Panc1 (cell line): ENCODE measurements around the gene NKAIN2. TPM values are rescaled to one million over a fixed set of nuclear protein-coding genes. Genes with fewer than 3 reads are reported as not detected.

Source experiments
- ATAC-seq: fragments of 200-7000 bp; cut with Tn5 transposase; 2 replicates; pipeline ENCODE4 v1.9.1; 2020; ENCODE audit warnings: mild to moderate bottlenecking, moderate library complexity
- BruUV-seq: library from RNA; stranded (reverse); fragments of 400-500 nt; replicated peaks from 2 replicates; lab custom pipeline; 2021; lab: Mats Ljungman, UMichigan
- CTCF ChIA-PET: fragments of 300-600 bp; sonication (Branson Sonifier 250); formaldehyde crosslinking; loops from one replicate; lab custom pipeline; 2022; ENCODE audit warnings: antibody characterized with exemption; lab: Charles Lee
- POLR2A ChIA-PET: fragments of 300-600 bp; sonication (Branson Sonifier 250); formaldehyde crosslinking; loops from one replicate; lab custom pipeline; 2022; ENCODE audit warnings: antibody characterized with exemption; lab: Charles Lee
- DNase-seq: peaks from one replicate; pipeline ENCODE4 v3.0.0-alpha.2; 2010; ENCODE audit warnings: low read depth, low spot score
- H3K27ac ChIP-seq: 2 replicates; pipeline ENCODE4 v1.5.1; 2011; ENCODE audit warnings: mild to moderate bottlenecking, low read length, inconsistent platforms
- H3K27me3 ChIP-seq: fragments of 200-500 bp; sonication (Bioruptor generic); 2 replicates; pipeline ENCODE4 v1.6.0; 2014; ENCODE audit warnings: low read length, inconsistent platforms; ENCODE audit not compliant: control insufficient read depth, insufficient read depth
- H3K36me3 ChIP-seq: fragments of 200-500 bp; sonication (Bioruptor generic); 2 replicates; pipeline ENCODE4 v1.5.1; 2014; ENCODE audit warnings: inconsistent platforms, mild to moderate bottlenecking, low read length, moderate library complexity; ENCODE audit not compliant: control insufficient read depth, insufficient read depth
- H3K4me1 ChIP-seq: 2 replicates; pipeline ENCODE4 v1.5.1; 2011; ENCODE audit warnings: inconsistent platforms, mild to moderate bottlenecking, low read length, moderate library complexity; ENCODE audit not compliant: control insufficient read depth, insufficient read depth
- H3K4me3 ChIP-seq, 2 experiments: 2 replicates each; pipeline ENCODE4 v1.5.1; 2011 to 2012; ENCODE audit warnings: low read depth in 2 of 2, low read length in 2 of 2, mild to moderate bottlenecking in 2 of 2, inconsistent platforms in 1 of 2, moderate library complexity in 1 of 2
- H3K9me3 ChIP-seq: fragments of 200-500 bp; sonication (Bioruptor generic); 2 replicates; pipeline ENCODE4 v1.5.1; 2014; ENCODE audit warnings: low read depth, mild to moderate bottlenecking, inconsistent platforms, low read length, moderate library complexity; ENCODE audit not compliant: control insufficient read depth, insufficient read depth
- POLR2AphosphoS5 ChIP-seq: IDR thresholded peaks from 2 replicates; pipeline ENCODE4 v1.6.1; 2012; ENCODE audit warnings: mild to moderate bottlenecking, low read depth, low read length, moderate library complexity
- REST ChIP-seq, 2 experiments: IDR thresholded peaks; 2 replicates each; pipeline ENCODE4 v1.6.1; 2011 to 2012; ENCODE audit warnings: low read depth in 2 of 2, control low read depth in 1 of 2, low read length in 1 of 2, mild to moderate bottlenecking in 1 of 2, moderate library complexity in 1 of 2; ENCODE audit not compliant: insufficient read depth in 1 of 2
- SIN3A ChIP-seq: IDR thresholded peaks from 2 replicates; pipeline ENCODE4 v1.6.1; 2012; ENCODE audit warnings: low read depth, mild to moderate bottlenecking, low read length, moderate library complexity, borderline replicate concordance; ENCODE audit not compliant: insufficient read depth
- TCF7L2 ChIP-seq: IDR thresholded peaks from 2 replicates; pipeline ENCODE4 v1.6.1; 2011; ENCODE audit warnings: mild to moderate bottlenecking, low read depth, low read length, inconsistent platforms
- in situ Hi-C: cut with HindIII; loops from 2 replicates; pipeline ENCODE4 v1.10.0; 2016; ENCODE audit warnings: low sequenced_read_pairs, low pct_unique_long_range_greater_than_20kb
- intact Hi-C: fragments of 100-400 bp; cut with micrococcal nuclease; formaldehyde crosslinking; loops from one replicate; pipeline ENCODE4 v1.10.0; 2022; ENCODE audit not compliant: unreplicated experiment
- total RNA-seq: library from RNA; stranded (reverse); gene quantifications from one replicate; pipeline ENCODE4 v1.2.1, GENCODE V29; 2021; ENCODE audit not compliant: unreplicated experiment
- TF ChIP-seq, protein P1 (sequence below): fragments of 450-650 bp; IDR thresholded peaks from 2 replicates; pipeline ENCODE4 v1.5.1; 2017; ENCODE audit warnings: mild to moderate bottlenecking

The NKAIN2 gene
- total RNA-seq, 1 experiment from 2014 or later, result 2.6 TPM

DNA sequence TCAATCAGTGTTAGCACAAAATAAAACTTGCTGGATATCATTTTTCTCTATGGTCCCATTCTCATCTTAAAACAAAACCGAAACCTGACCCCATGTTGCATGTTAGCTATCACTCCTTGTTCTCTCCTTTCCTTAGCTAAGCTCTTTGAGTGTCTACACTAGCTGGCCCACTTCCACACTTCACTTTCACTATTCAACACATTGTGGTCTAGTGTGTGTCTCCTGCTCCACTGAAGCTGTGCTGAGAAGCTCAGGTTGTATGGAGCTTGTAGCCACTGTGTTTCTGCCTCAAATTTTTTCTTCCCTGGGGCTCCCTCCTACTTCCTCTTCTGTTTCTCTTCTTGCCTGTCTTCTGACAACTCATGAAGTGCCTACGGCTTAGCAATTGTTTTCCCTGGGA lies 223.0 kb downstream of the NKAIN2 start:
- POLR2A ChIA-PET, result no interaction called here
- H3K4me1 ChIP-seq, result no peaks in the 10 kb centered on the region
- no peaks in the 10 kb centered on the region for H3K27me3 ChIP-seq
- H3K4me3 ChIP-seq, result no peak overlapping the region
- ATAC-seq (no peak), DNase-seq (no peak)
- intact Hi-C loops, result no loop called here
- in situ Hi-C loops, result no loop called here
- BruUV-seq, result no TSS peak
- H3K36me3 ChIP-seq, result no peaks in the 10 kb centered on the region
- no peak overlapping the region for H3K27ac ChIP-seq
- no peaks in the 10 kb centered on the region for H3K9me3 ChIP-seq
- TF ChIP-seq, protein P1, sequence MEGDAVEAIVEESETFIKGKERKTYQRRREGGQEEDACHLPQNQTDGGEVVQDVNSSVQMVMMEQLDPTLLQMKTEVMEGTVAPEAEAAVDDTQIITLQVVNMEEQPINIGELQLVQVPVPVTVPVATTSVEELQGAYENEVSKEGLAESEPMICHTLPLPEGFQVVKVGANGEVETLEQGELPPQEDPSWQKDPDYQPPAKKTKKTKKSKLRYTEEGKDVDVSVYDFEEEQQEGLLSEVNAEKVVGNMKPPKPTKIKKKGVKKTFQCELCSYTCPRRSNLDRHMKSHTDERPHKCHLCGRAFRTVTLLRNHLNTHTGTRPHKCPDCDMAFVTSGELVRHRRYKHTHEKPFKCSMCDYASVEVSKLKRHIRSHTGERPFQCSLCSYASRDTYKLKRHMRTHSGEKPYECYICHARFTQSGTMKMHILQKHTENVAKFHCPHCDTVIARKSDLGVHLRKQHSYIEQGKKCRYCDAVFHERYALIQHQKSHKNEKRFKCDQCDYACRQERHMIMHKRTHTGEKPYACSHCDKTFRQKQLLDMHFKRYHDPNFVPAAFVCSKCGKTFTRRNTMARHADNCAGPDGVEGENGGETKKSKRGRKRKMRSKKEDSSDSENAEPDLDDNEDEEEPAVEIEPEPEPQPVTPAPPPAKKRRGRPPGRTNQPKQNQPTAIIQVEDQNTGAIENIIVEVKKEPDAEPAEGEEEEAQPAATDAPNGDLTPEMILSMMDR, result no peak
- TF ChIP-seq TCF7L2 (no peak), REST (IDR thresholded peaks at IDR 0.05; ENCODE audit: insufficient read depth in 1 of 2, low read depth in 2 of 2, low read length in 1 of 2) (no peak), POLR2AphosphoS5 (no peak), SIN3A (no peak)
- CTCF ChIA-PET, result interaction anchor here (0.5 kb wide), 1 partner anchor 838 kb away, joined by 3 read pairs; no protein-coding TSS in a partner anchor

DNA sequence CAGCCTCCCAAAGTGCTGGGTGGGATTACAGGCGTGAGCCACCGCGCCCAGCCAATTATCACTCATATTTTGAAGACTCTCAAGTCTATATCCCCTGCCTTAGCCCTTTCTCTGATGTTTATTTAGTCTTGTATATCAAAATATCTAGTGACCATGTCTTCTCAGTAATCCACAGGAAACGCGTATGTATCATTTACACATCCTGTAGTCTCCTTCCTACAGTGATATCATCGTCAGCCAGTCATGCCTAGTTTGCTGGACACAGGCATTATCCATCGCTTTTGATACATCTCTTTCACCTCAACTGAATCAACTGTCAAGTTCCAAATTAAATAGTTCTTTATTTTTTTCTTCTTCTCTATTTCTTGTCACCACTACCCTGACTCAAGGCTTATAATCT lies 223.7 kb downstream of the NKAIN2 start:
- DNase-seq (no peak), ATAC-seq (no peak)
- no peak overlapping the region for H3K27ac ChIP-seq
- no peaks in the 10 kb centered on the region for H3K27me3 ChIP-seq
- no peak overlapping the region for H3K4me3 ChIP-seq
- H3K4me1 ChIP-seq, result no peaks in the 10 kb centered on the region
- ChIA-PET CTCF (no interaction called here), POLR2A (interaction anchor here (0.6 kb wide), 1 partner anchor 178 kb away, joined by 3 read pairs; no protein-coding TSS in a partner anchor)
- no TSS peak for BruUV-seq
- intact Hi-C loops (no loop called here), in situ Hi-C loops (no loop called here)
- H3K9me3 ChIP-seq, result no peaks in the 10 kb centered on the region
- no peak for TF ChIP-seq REST (IDR thresholded peaks at IDR 0.05; ENCODE audit: insufficient read depth in 1 of 2, low read depth in 2 of 2, low read length in 1 of 2)
- TF ChIP-seq TCF7L2, result no peak
- TF ChIP-seq POLR2AphosphoS5, result no peak
- TF ChIP-seq, protein P1, result no peak
- TF ChIP-seq SIN3A, result no peak
- no peaks in the 10 kb centered on the region for H3K36me3 ChIP-seq
